ENCODE results near the gene PITX1.

The PITX1 gene

DNA sequence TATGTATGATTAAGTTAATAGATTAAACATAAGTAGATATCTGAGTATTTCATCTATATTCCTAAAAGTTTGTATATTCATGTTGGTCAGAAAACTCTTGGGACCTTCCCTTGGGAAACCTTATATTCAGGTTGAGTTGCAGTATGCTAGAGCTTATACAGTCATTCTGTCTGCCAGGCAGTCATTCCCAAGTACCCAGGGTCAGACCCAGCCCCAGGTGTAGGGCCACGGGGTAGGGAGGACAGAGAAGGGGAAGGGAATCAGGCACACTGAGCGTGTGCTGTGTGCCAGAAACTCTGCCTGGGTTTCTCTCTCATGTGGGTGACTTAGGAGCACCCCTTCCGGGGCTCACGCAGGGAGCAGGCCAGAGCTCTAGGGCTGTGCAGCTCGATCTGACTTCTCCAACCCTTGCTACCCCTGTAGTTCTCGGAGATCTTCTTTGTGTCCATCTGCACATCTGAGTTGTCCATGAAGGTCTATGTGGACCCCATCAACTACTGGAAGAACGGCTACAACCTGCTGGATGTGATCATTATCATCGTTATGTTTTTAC, 38.1 kb downstream of the PITX1 start:
- no peak overlapping the region for H3K27ac ChIP-seq (ENCODE audit: low read depth, low read length)
- no peak overlapping the region for H2AK5ac ChIP-seq (ENCODE audit: low read length)
- no peak overlapping the region for H3K14ac ChIP-seq (ENCODE audit: low read length)
- no peak overlapping the region for H4K91ac ChIP-seq (ENCODE audit: low read depth, low read length)
- no peak overlapping the region for H3K9ac ChIP-seq (ENCODE audit: low read length)
- H3K79me2 ChIP-seq (ENCODE audit: control insufficient read depth, insufficient read depth, low read length, poor library complexity), result no peaks in the 10 kb centered on the region
- no peak overlapping the region for H4K8ac ChIP-seq (ENCODE audit: low read depth, low read length)
- no peaks in the 10 kb centered on the region for H3K36me3 ChIP-seq (ENCODE audit: control insufficient read depth in 1 of 2, insufficient read depth in 2 of 2, low read length in 2 of 2)
- H3K4me3 ChIP-seq (ENCODE audit: low read depth, low read length), result no peak overlapping the region
- H2AFZ ChIP-seq (ENCODE audit: insufficient read depth, low read length, poor library complexity), result no peak overlapping the region
- H2BK5ac ChIP-seq (ENCODE audit: low read depth, low read length, poor library complexity), result no peak overlapping the region
- no peak overlapping the region for H3K23ac ChIP-seq (ENCODE audit: low read length)
- no peak for DNase-seq
- H2BK12ac ChIP-seq (ENCODE audit: low read length), result no peak overlapping the region
- H2BK120ac ChIP-seq (ENCODE audit: insufficient read depth, low read length, poor library complexity), result no peak overlapping the region
- no peaks in the 10 kb centered on the region for H3K27me3 ChIP-seq (ENCODE audit: insufficient read depth, low read length)
- no peaks in the 10 kb centered on the region for H3K79me1 ChIP-seq (ENCODE audit: low read length)
- no peak overlapping the region for H3K18ac ChIP-seq (ENCODE audit: low read length)
- no peak overlapping the region for H3K4ac ChIP-seq (ENCODE audit: low read depth, low read length)
- H4K12ac ChIP-seq (ENCODE audit: low read depth, low read length), result no peak overlapping the region
- no peaks in the 10 kb centered on the region for H3K4me1 ChIP-seq (ENCODE audit: control insufficient read depth in 1 of 2, insufficient read depth in 2 of 2, low read length in 2 of 2)
- no peak overlapping the region for H3K4me2 ChIP-seq (ENCODE audit: low read length)
- H3K9me3 ChIP-seq (ENCODE audit: insufficient read depth, low read depth, low read length), result peaks cover 1% of the 10 kb centered on the region
- no CpG with 5 or more reads among the region's 8 CpGs for WGBS (ENCODE audit: extremely low coverage, insufficient coverage, insufficient read length)

DNA sequence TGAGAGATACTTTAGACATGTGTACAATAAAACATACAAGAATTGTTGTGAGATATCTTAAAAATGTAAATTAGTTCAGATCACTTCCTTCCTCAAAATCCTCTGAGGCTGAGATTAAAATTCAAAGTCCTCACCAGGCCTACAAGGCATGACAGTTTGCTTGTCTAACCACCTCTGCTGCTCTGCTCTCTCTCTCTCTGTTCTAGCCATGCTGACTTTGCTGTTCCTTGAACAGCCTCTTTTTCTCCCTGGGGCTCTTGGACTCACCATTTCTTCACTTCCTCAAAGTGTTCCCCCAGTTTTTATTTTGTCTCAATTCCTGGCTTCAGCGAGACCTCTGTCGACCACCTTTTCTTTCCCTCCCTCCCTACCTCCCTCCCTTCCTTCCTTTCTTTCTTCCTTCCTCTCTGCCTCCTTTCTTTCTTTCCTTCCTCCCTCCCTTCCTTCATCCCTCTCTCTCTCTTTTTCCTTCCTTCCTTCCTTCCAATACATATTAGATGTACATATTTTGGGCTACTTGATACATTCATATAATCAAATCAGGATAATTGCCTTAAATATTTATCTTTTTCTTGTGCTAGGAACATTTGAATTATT, 39.4 kb downstream of the PITX1 start:
- Histone ChIP-seq H3K36me3 (ENCODE audit: control insufficient read depth in 1 of 2, insufficient read depth in 2 of 2, low read length in 2 of 2) (no peaks in the 10 kb centered on the region), H3K4me3 (ENCODE audit: low read depth, low read length) (no peak overlapping the region), H3K9me3 (ENCODE audit: insufficient read depth, low read depth, low read length) (peaks cover 1% of the 10 kb centered on the region), H3K4me1 (ENCODE audit: control insufficient read depth in 1 of 2, insufficient read depth in 2 of 2, low read length in 2 of 2) (no peaks in the 10 kb centered on the region), H2BK5ac (ENCODE audit: low read depth, low read length, poor library complexity) (no peak overlapping the region), H3K18ac (ENCODE audit: low read length) (no peak overlapping the region), H3K27me3 (ENCODE audit: insufficient read depth, low read length) (no peaks in the 10 kb centered on the region), H4K8ac (ENCODE audit: low read depth, low read length) (no peak overlapping the region), H4K91ac (ENCODE audit: low read depth, low read length) (no peak overlapping the region), H3K9ac (ENCODE audit: low read length) (no peak overlapping the region), H3K4ac (ENCODE audit: low read depth, low read length) (no peak overlapping the region), H3K79me2 (ENCODE audit: control insufficient read depth, insufficient read depth, low read length, poor library complexity) (no peaks in the 10 kb centered on the region), H2AFZ (ENCODE audit: insufficient read depth, low read length, poor library complexity) (no peak overlapping the region), H2BK12ac (ENCODE audit: low read length) (no peak overlapping the region), H3K27ac (ENCODE audit: low read depth, low read length) (no peak overlapping the region), H2BK120ac (ENCODE audit: insufficient read depth, low read length, poor library complexity) (no peak overlapping the region), H3K4me2 (ENCODE audit: low read length) (no peak overlapping the region), H2AK5ac (ENCODE audit: low read length) (no peak overlapping the region), H3K79me1 (ENCODE audit: low read length) (no peaks in the 10 kb centered on the region), H3K14ac (ENCODE audit: low read length) (no peak overlapping the region), H3K23ac (ENCODE audit: low read length) (no peak overlapping the region), H4K12ac (ENCODE audit: low read depth, low read length) (no peak overlapping the region)
- no CpG with 5 or more reads among the region's 2 CpGs for WGBS (ENCODE audit: extremely low coverage, insufficient coverage, insufficient read length)
- no peak for DNase-seq

GRCh38 chr5:134993161-134993560, 40.9 kb downstream of the PITX1 start:
- no peak overlapping the region for H3K27ac ChIP-seq (ENCODE audit: low read depth, low read length)
- H3K23ac ChIP-seq (ENCODE audit: low read length), result no peak overlapping the region
- no peak overlapping the region for H2AFZ ChIP-seq (ENCODE audit: insufficient read depth, low read length, poor library complexity)
- H3K4me2 ChIP-seq (ENCODE audit: low read length), result no peak overlapping the region
- no peaks in the 10 kb centered on the region for H3K36me3 ChIP-seq (ENCODE audit: control insufficient read depth in 1 of 2, insufficient read depth in 2 of 2, low read length in 2 of 2)
- no peak for DNase-seq
- no peak overlapping the region for H4K12ac ChIP-seq (ENCODE audit: low read depth, low read length)
- H2BK120ac ChIP-seq (ENCODE audit: insufficient read depth, low read length, poor library complexity), result no peak overlapping the region
- H3K9ac ChIP-seq (ENCODE audit: low read length), result no peak overlapping the region
- WGBS (ENCODE audit: extremely low coverage, insufficient coverage, insufficient read length), result no CpG with 5 or more reads among the region's 2 CpGs
- H2AK5ac ChIP-seq (ENCODE audit: low read length), result no peak overlapping the region
- H3K27me3 ChIP-seq (ENCODE audit: insufficient read depth, low read length), result no peaks in the 10 kb centered on the region
- no peaks in the 10 kb centered on the region for H3K79me2 ChIP-seq (ENCODE audit: control insufficient read depth, insufficient read depth, low read length, poor library complexity)
- H3K14ac ChIP-seq (ENCODE audit: low read length), result no peak overlapping the region
- no peak overlapping the region for H3K18ac ChIP-seq (ENCODE audit: low read length)
- H3K79me1 ChIP-seq (ENCODE audit: low read length), result no peaks in the 10 kb centered on the region
- H4K91ac ChIP-seq (ENCODE audit: low read depth, low read length), result no peak overlapping the region
- H3K4me3 ChIP-seq (ENCODE audit: low read depth, low read length), result no peak overlapping the region
- no peak overlapping the region for H3K4ac ChIP-seq (ENCODE audit: low read depth, low read length)
- peaks cover 1% of the 10 kb centered on the region for H3K9me3 ChIP-seq (ENCODE audit: insufficient read depth, low read depth, low read length)
- H2BK5ac ChIP-seq (ENCODE audit: low read depth, low read length, poor library complexity), result no peak overlapping the region
- no peak overlapping the region for H4K8ac ChIP-seq (ENCODE audit: low read depth, low read length)
- H3K4me1 ChIP-seq (ENCODE audit: control insufficient read depth in 1 of 2, insufficient read depth in 2 of 2, low read length in 2 of 2), result no peaks in the 10 kb centered on the region
- no peak overlapping the region for H2BK12ac ChIP-seq (ENCODE audit: low read length)

DNA sequence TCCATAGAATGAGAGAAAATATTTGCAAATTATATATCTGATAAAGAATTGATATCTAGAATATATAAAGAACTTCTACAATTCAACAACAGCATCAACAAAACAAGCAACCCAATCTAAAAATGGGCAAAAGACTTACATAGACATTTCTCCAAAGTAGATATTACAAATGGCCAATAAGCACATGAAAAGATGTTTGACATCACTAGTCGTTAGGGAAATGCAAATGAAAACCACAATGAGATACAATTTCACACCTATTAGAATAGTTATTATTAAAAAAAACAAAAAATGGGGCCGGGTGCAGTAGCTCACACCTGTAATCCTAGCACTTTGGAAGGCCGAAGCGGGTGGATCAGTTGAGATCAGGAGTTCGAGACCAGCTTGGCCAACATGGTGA, 41.9 kb downstream of the PITX1 start:
- no peaks in the 10 kb centered on the region for H3K36me3 ChIP-seq (ENCODE audit: control insufficient read depth in 1 of 2, insufficient read depth in 2 of 2, low read length in 2 of 2)
- H3K4me3 ChIP-seq (ENCODE audit: low read depth, low read length), result no peak overlapping the region
- no peaks in the 10 kb centered on the region for H3K79me2 ChIP-seq (ENCODE audit: control insufficient read depth, insufficient read depth, low read length, poor library complexity)
- H2AK5ac ChIP-seq (ENCODE audit: low read length), result no peak overlapping the region
- no CpG with 5 or more reads among the region's 5 CpGs for WGBS (ENCODE audit: extremely low coverage, insufficient coverage, insufficient read length)
- H3K27me3 ChIP-seq (ENCODE audit: insufficient read depth, low read length), result no peaks in the 10 kb centered on the region
- H3K79me1 ChIP-seq (ENCODE audit: low read length), result no peaks in the 10 kb centered on the region
- H3K18ac ChIP-seq (ENCODE audit: low read length), result no peak overlapping the region
- H3K14ac ChIP-seq (ENCODE audit: low read length), result no peak overlapping the region
- H3K9me3 ChIP-seq (ENCODE audit: insufficient read depth, low read depth, low read length), result peaks cover 1% of the 10 kb centered on the region
- H4K8ac ChIP-seq (ENCODE audit: low read depth, low read length), result no peak overlapping the region
- no peak overlapping the region for H2AFZ ChIP-seq (ENCODE audit: insufficient read depth, low read length, poor library complexity)
- H3K4me2 ChIP-seq (ENCODE audit: low read length), result no peak overlapping the region
- H3K27ac ChIP-seq (ENCODE audit: low read depth, low read length), result no peak overlapping the region
- H2BK5ac ChIP-seq (ENCODE audit: low read depth, low read length, poor library complexity), result no peak overlapping the region
- DNase-seq, result no peak
- no peak overlapping the region for H2BK120ac ChIP-seq (ENCODE audit: insufficient read depth, low read length, poor library complexity)
- no peak overlapping the region for H2BK12ac ChIP-seq (ENCODE audit: low read length)
- no peak overlapping the region for H4K12ac ChIP-seq (ENCODE audit: low read depth, low read length)
- H4K91ac ChIP-seq (ENCODE audit: low read depth, low read length), result no peak overlapping the region
- H3K4me1 ChIP-seq (ENCODE audit: control insufficient read depth in 1 of 2, insufficient read depth in 2 of 2, low read length in 2 of 2), result no peaks in the 10 kb centered on the region
- H3K9ac ChIP-seq (ENCODE audit: low read length), result no peak overlapping the region
- no peak overlapping the region for H3K23ac ChIP-seq (ENCODE audit: low read length)
- H3K4ac ChIP-seq (ENCODE audit: low read depth, low read length), result no peak overlapping the region

Measured in trophoblast cell (in vitro differentiated cells and primary cell).